HEK293T (cell line): ENCODE data around the gene NR3C2.

Source experiments
- ELF4 ChIP-seq: fragments of 450-650 bp; IDR thresholded peaks from 2 replicates; pipeline ENCODE4 v1.6.1; 2017; ENCODE audit warnings: antibody characterized with exemption
- FOXA1 ChIP-seq: fragments of 450-650 bp; IDR thresholded peaks from 2 replicates; pipeline ENCODE4 v1.6.1; 2016; ENCODE audit warnings: mild to moderate bottlenecking
- L3MBTL2 ChIP-seq: fragments of 450-650 bp; conservative IDR thresholded peaks from 2 replicates; pipeline ENCODE4 v1.6.1; 2016; ENCODE audit warnings: mild to moderate bottlenecking
- LEF1 ChIP-seq: fragments of 450-650 bp; IDR thresholded peaks from 2 replicates; pipeline ENCODE4 v1.6.1; 2017; ENCODE audit warnings: mild to moderate bottlenecking, borderline replicate concordance
- NFRKB ChIP-seq: fragments of 450-650 bp; IDR thresholded peaks from 2 replicates; pipeline ENCODE4 v1.6.1; 2016; ENCODE audit warnings: mild to moderate bottlenecking, moderate library complexity
- SP1 ChIP-seq: fragments of 450-650 bp; IDR thresholded peaks from 2 replicates; pipeline ENCODE4 v1.6.1; 2017
- TARDBP ChIP-seq: fragments of 450-650 bp; IDR thresholded peaks from 2 replicates; pipeline ENCODE4 v1.6.1; 2016
- ZNF384 ChIP-seq: fragments of 450-650 bp; IDR thresholded peaks from 2 replicates; pipeline ENCODE4 v1.6.1; 2016

DNA sequence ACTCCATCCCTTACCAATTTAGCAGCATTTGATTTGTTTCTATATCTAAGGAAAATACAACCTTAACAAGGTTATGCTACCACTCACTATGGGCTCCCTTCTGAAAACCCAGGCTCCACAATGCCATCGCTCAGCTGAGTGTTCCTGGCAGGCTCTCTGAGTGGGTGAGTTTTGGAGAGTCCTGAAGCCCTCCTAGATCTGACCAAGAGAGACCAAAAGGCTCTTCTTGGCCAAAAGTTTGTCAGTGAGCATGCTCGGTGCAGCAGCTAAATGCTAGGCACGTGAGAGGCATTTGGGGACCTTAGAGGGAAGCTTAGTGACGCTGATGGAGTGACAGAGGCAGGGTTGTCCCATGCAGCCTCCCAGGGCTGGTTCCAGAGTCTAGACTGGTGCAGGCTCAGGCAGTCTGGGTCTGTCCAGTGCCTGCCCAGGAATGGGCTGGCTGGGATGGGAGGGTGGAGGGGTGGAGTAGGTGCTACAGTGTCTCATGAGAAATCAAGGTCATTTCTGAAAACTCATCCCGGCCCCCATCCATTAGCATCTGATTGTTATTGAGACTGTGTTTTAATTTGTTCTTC, 346.8 kb downstream of the NR3C2 start:
- TF ChIP-seq TARDBP (no peak), FOXA1 (no peak), LEF1 (no peak), ZNF384 (no peak), SP1 (no peak), NFRKB (no peak), L3MBTL2 (no peak), ELF4 (no peak)
